ENCODE data around the gene CARF. TPM values are rescaled to one million over a fixed set of nuclear protein-coding genes. Genes with fewer than 3 reads are reported as not detected.

The CARF gene
- total RNA-seq, 1 experiment from 2014 or later: 5.8 TPM

- Mint-ChIP-seq H3K4me1 (ENCODE audit: low read depth, unreplicated experiment) (no peaks in the 10 kb centered on the region), H3K4me3 (ENCODE audit: low read depth, unreplicated experiment) (no peak overlapping the region), H3K27me3 (ENCODE audit: unreplicated experiment) (no peaks in the 10 kb centered on the region), H3K27ac (ENCODE audit: unreplicated experiment) (no peak overlapping the region), H3K9me3 (ENCODE audit: low read depth, unreplicated experiment) (no peaks in the 10 kb centered on the region), H3K36me3 (ENCODE audit: insufficient read depth, unreplicated experiment) (no peaks in the 10 kb centered on the region)
- DNase-seq: no peak
- intact Hi-C loops (cut with micrococcal nuclease; ENCODE audit: unreplicated experiment): no loop called here
- no peak for TF ChIP-seq CTCF (IDR thresholded peaks at IDR 0.05; ENCODE audit: unreplicated experiment)
- no TSS peak for BruUV-seq (replicated peaks)
- CTCF ChIA-PET: interaction anchor here (1.2 kb wide), 1 partner anchor 15 kb away, joined by 3 read pairs; no protein-coding TSS in a partner anchor
Measured at GRCh38 chr2:203030991-203031390, 118.9 kb downstream of the CARF start.

GRCh38 chr2:203033395-203033794, 121.3 kb downstream of the CARF start:
- no peak for TF ChIP-seq CTCF (IDR thresholded peaks at IDR 0.05; ENCODE audit: unreplicated experiment)
- CTCF ChIA-PET: no interaction called here
- no peaks in the 10 kb centered on the region for H3K27me3 Mint-ChIP-seq (ENCODE audit: unreplicated experiment)
- H3K4me1 Mint-ChIP-seq (ENCODE audit: low read depth, unreplicated experiment): no peaks in the 10 kb centered on the region
- H3K27ac Mint-ChIP-seq (ENCODE audit: unreplicated experiment): no peak overlapping the region
- no peaks in the 10 kb centered on the region for H3K36me3 Mint-ChIP-seq (ENCODE audit: insufficient read depth, unreplicated experiment)
- DNase-seq: no peak
- H3K9me3 Mint-ChIP-seq (ENCODE audit: low read depth, unreplicated experiment): no peaks in the 10 kb centered on the region
- no peak overlapping the region for H3K4me3 Mint-ChIP-seq (ENCODE audit: low read depth, unreplicated experiment)
- intact Hi-C loops (cut with micrococcal nuclease; ENCODE audit: unreplicated experiment): no loop called here
- BruUV-seq (replicated peaks): no TSS peak

- intact Hi-C loops (cut with micrococcal nuclease; ENCODE audit: unreplicated experiment): loop anchor here (1.0 kb wide), 1 partner anchor 34 kb away; no protein-coding TSS in a partner anchor
- Mint-ChIP-seq H3K27me3 (ENCODE audit: unreplicated experiment) (no peaks in the 10 kb centered on the region), H3K4me1 (ENCODE audit: low read depth, unreplicated experiment) (peaks cover 18% of the 10 kb centered on the region), H3K36me3 (ENCODE audit: insufficient read depth, unreplicated experiment) (no peaks in the 10 kb centered on the region), H3K27ac (ENCODE audit: unreplicated experiment) (no peak overlapping the region), H3K4me3 (ENCODE audit: low read depth, unreplicated experiment) (no peak overlapping the region), H3K9me3 (ENCODE audit: low read depth, unreplicated experiment) (no peaks in the 10 kb centered on the region)
- CTCF ChIA-PET: interaction anchor here (0.6 kb wide), 1 partner anchor 251 kb away, joined by 5 read pairs; no protein-coding TSS in a partner anchor
- BruUV-seq (replicated peaks): no TSS peak
- TF ChIP-seq CTCF (IDR thresholded peaks at IDR 0.05; ENCODE audit: unreplicated experiment): no peak
- DNase-seq: no peak
Measured at GRCh38 chr2:203035879-203036470, 123.9 kb downstream of the CARF start.

Other genes with a start within 250 kb of the CARF start
- gene ICA1L, start 40.5 kb upstream of the CARF start, total RNA-seq (2022): 1.2 and 1.3 TPM in 2 replicates
- gene WDR12, start 602 bp upstream of the CARF start, total RNA-seq (2022): 101 and 105 TPM in 2 replicates
- 31.4 and 37.6 TPM in 2 replicates for gene NBEAL1, start 102.6 kb downstream of the CARF start, total RNA-seq (2022)